HEK293T (cell line): ENCODE data around the gene SMAD6.

ENCODE experiments used
- CTCF ChIA-PET: fragments of 350-600 bp; formaldehyde crosslinking; extraction: SDS; loops from one replicate; lab custom pipeline; 2021; ENCODE audit warnings: antibody characterized with exemption, inconsistent platforms; lab: Yijun Ruan, JAX
- POLR2A ChIA-PET: fragments of 350-600 bp; formaldehyde crosslinking; extraction: SDS; loops from one replicate; lab custom pipeline; 2020; ENCODE audit warnings: antibody characterized with exemption, inconsistent platforms; lab: Yijun Ruan, JAX
- DNase-seq: peaks from one replicate; pipeline ENCODE4 v3.0.0; 2012; ENCODE audit warnings: mixed read lengths; ENCODE audit errors: extremely low spot score
- ARNT ChIP-seq: fragments of 450-650 bp; IDR thresholded peaks from 2 replicates; pipeline ENCODE4 v1.6.1; 2017; ENCODE audit warnings: mild to moderate bottlenecking
- BHLHE40 ChIP-seq: fragments of 450-650 bp; IDR thresholded peaks from 2 replicates; pipeline ENCODE4 v1.6.1; 2016; ENCODE audit warnings: mild to moderate bottlenecking, moderate library complexity, borderline replicate concordance
- CTBP1 ChIP-seq: fragments of 450-650 bp; IDR thresholded peaks from 2 replicates; pipeline ENCODE4 v1.6.1; 2016; ENCODE audit warnings: borderline replicate concordance
- ELF4 ChIP-seq: fragments of 450-650 bp; IDR thresholded peaks from 2 replicates; pipeline ENCODE4 v1.6.1; 2017; ENCODE audit warnings: antibody characterized with exemption
- FOXA1 ChIP-seq: fragments of 450-650 bp; IDR thresholded peaks from 2 replicates; pipeline ENCODE4 v1.6.1; 2016; ENCODE audit warnings: mild to moderate bottlenecking
- FOXK2 ChIP-seq: fragments of 450-650 bp; IDR thresholded peaks from 2 replicates; pipeline ENCODE4 v1.6.1; 2016; ENCODE audit warnings: mild to moderate bottlenecking
- FOXM1 ChIP-seq: fragments of 450-650 bp; IDR thresholded peaks from 2 replicates; pipeline ENCODE4 v1.6.1; 2017; ENCODE audit warnings: mild to moderate bottlenecking, borderline replicate concordance
- HDGF ChIP-seq: fragments of 450-650 bp; IDR thresholded peaks from 2 replicates; pipeline ENCODE4 v1.6.1; 2017; ENCODE audit warnings: antibody characterized with exemption, borderline replicate concordance
- L3MBTL2 ChIP-seq: fragments of 450-650 bp; conservative IDR thresholded peaks from 2 replicates; pipeline ENCODE4 v1.6.1; 2016; ENCODE audit warnings: mild to moderate bottlenecking
- LEF1 ChIP-seq: fragments of 450-650 bp; IDR thresholded peaks from 2 replicates; pipeline ENCODE4 v1.6.1; 2017; ENCODE audit warnings: mild to moderate bottlenecking, borderline replicate concordance
- NFRKB ChIP-seq: fragments of 450-650 bp; IDR thresholded peaks from 2 replicates; pipeline ENCODE4 v1.6.1; 2016; ENCODE audit warnings: mild to moderate bottlenecking, moderate library complexity
- SP1 ChIP-seq: fragments of 450-650 bp; IDR thresholded peaks from 2 replicates; pipeline ENCODE4 v1.6.1; 2017
- SUZ12 ChIP-seq: fragments of 450-650 bp; IDR thresholded peaks from 2 replicates; pipeline ENCODE4 v1.6.1; 2016; ENCODE audit warnings: mild to moderate bottlenecking
- TARDBP ChIP-seq: fragments of 450-650 bp; IDR thresholded peaks from 2 replicates; pipeline ENCODE4 v1.6.1; 2016
- ZNF384 ChIP-seq: fragments of 450-650 bp; IDR thresholded peaks from 2 replicates; pipeline ENCODE4 v1.6.1; 2016
- TF ChIP-seq, protein P1 (sequence below): fragments of 450-650 bp; IDR thresholded peaks from 2 replicates; pipeline ENCODE4 v1.6.1; 2016

SMAD6 gene

DNA sequence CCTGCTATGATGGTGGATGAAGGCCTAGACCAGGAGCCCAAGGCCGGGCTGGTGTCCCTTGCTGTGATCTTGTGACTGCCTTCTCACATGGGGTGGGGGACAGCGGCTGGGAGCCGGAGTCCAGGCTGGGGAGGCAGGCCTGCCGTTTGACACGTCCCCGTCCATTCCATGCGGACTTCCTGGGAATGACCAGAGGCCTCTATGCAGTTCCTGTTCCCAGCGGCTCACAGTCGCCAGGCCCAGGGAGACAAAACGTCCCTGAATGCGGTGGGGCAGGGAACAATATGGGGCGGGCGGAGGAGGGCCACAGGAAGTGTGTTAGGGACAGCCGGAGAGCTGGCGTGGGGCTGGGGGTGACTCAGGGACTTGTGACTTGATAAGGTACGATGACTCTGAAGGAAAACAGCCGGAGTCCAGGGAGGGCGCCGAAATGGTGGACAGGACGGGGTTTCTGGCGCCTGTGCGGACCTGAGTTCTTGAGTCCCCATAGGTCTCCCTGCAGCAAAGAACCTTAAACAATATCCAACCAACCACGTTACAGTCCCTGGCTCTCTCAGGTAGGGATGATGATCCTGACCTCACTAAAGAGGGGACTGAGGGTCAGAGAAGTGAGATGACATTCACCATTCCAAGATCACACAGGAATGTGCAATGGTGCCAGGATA, 40.5 kb upstream of the SMAD6 start:
- ChIA-PET CTCF (no interaction called here), POLR2A (no interaction called here)
- DNase-seq = no peak
- no peak for TF ChIP-seq HDGF
- TF ChIP-seq, protein P1, sequence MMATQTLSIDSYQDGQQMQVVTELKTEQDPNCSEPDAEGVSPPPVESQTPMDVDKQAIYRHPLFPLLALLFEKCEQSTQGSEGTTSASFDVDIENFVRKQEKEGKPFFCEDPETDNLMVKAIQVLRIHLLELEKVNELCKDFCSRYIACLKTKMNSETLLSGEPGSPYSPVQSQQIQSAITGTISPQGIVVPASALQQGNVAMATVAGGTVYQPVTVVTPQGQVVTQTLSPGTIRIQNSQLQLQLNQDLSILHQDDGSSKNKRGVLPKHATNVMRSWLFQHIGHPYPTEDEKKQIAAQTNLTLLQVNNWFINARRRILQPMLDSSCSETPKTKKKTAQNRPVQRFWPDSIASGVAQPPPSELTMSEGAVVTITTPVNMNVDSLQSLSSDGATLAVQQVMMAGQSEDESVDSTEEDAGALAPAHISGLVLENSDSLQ = no peak
- no peak for TF ChIP-seq TARDBP
- TF ChIP-seq FOXK2 = no peak
- no peak for TF ChIP-seq FOXA1
- TF ChIP-seq LEF1 = no peak
- no peak for TF ChIP-seq SP1
- TF ChIP-seq FOXM1 = no peak
- no peak for TF ChIP-seq L3MBTL2
- TF ChIP-seq BHLHE40 = no peak
- no peak for TF ChIP-seq ZNF384
- no peak for TF ChIP-seq CTBP1
- no peak for TF ChIP-seq SUZ12
- TF ChIP-seq NFRKB = no peak

DNA sequence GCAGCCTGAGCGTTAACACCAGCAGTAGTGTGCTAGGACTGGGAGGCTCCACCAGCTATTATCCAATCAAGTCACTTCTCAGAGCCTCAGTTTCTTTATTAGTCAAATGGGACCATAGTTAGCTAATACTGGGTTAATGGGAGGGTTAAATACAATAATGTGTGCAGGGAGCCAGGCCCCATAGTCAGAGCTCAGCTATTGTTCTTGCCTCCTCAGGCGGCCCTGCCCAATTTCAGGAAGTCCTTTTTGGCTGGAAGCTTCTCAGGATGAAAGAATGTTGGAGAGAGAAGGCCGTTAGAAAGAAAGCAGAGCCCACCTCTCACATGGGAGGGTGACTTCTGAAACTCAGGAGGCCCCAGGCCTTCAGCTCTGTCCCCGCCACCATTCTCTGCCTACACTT, 39.5 kb upstream of the SMAD6 start:
- POLR2A ChIA-PET = no interaction called here
- CTCF ChIA-PET = no interaction called here
- TF ChIP-seq SP1 (no peak), NFRKB (no peak), SUZ12 (no peak), ZNF384 (no peak), TARDBP (no peak), FOXK2 (no peak), LEF1 (no peak), HDGF (no peak), CTBP1 (no peak), FOXA1 (no peak), BHLHE40 (no peak)
- TF ChIP-seq, protein P1 = no peak
- DNase-seq = no peak

DNA sequence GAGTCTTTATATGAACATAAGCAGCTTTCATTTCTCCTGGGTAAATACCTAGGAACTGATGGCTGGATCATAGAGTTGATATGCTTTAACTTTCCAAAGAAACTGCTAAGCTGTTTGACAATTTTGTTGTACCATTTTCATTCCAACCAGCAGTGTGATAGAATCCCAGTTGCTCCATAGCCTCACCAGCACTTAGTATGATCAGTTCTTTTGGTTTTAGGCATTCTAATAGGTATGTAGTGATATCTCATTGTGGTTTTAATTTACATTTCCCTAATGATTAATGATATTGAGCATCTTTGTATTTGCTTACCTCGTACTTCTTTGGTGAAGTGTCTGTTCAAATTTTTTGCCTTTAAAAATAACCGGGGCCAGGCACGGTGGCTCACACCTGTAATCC, 38.4 kb upstream of the SMAD6 start:
- ChIA-PET POLR2A (no interaction called here), CTCF (no interaction called here)
- DNase-seq = no peak
- TF ChIP-seq LEF1 (no peak), FOXK2 (no peak), TARDBP (no peak), ARNT (no peak), FOXM1 (no peak), CTBP1 (no peak), HDGF (no peak), BHLHE40 (no peak)

DNA sequence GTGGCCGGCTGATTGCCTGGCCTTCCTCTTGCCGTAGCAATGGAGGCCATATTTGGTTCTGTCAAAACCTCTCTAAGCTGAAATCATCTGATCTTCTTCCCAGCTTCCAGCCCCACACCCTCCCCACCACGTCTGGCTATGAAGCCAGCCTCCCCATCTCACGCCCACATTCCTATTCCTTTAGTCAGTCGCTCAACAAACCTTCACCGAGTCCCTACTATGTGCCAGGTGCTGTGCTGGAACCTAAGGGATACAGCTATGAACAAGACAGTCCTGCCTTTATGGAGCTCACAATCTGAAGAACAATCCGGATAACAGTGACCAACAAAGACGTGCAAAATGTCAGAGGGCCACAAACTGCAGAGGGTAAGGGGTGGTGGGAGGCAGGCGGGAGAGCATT, 31.9 kb upstream of the SMAD6 start:
- TF ChIP-seq HDGF = no peak
- TF ChIP-seq FOXA1 = no peak
- TF ChIP-seq, protein P1 = no peak
- no peak for TF ChIP-seq L3MBTL2
- ChIA-PET POLR2A (interaction anchor here (1.3 kb wide), 1 partner anchor 27 kb away, joined by 3 read pairs; no protein-coding TSS in a partner anchor), CTCF (no interaction called here)
- DNase-seq = no peak

DNA sequence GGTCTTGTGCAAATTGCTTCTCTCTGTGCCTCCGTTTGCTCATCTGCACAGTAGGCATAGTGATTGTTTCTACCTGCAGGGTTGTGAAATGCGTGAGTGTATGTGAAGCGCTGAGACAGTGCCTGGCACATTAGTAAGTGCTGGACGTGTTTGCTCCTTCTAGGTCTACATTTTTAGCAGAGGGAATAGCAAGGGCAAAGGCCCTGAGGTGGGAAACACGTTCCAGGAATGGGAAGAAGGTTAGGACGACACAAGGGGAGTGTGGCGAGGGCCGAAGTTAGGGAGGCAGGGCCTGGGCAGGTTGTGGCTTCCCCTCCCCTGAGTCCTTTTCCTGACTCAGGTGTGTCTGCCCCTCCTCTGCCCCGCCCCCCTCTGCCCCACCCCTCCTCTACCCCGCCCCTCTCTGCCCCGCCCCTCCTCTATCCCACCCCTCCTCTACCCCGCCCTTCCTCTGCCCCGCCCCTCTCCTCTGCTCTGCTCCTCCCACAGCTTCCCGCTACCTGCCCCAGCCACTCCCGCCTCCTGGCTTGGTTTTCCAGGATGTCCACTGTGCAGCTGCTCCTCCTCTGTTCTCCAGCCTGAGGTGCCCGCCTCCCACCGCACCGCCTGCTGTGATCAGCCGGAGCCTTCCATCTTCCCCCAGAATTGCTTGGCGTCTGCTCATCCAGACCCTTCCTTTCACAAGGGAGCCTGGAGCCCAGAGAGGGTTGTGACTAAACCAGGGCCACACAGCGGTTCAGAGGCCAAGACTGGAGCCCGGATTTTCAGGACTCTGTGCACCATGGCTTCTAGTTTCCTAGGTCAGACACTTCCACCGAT, 31.1 kb upstream of the SMAD6 start:
- ChIA-PET CTCF (no interaction called here), POLR2A (interaction anchor here (1.3 kb wide), 1 partner anchor 26 kb away, joined by 3 read pairs; no protein-coding TSS in a partner anchor)
- DNase-seq = peak; percentile 82

DNA sequence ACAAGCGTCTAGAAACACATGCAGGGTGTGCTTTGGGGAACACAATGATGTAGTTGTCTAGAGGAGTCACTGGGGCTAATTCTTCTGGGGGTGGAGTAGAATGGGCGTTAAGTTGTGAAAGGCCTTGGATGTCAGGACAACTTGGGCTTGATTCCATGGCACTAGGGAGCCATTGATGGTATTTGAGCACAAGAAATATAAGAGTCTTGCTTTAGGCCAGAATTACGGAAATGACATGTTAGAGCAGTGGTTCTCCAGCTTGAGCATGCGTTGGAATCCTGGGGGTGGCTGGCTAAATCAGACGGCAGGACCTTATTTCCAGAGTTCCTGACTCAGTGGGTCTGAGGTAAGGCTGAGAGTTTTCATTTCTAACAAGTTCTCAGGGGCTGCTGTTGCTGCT, 29.2 kb upstream of the SMAD6 start:
- no peak for DNase-seq
- TF ChIP-seq SP1 = no peak
- no peak for TF ChIP-seq NFRKB
- no peak for TF ChIP-seq SUZ12
- TF ChIP-seq, protein P1 = no peak
- TF ChIP-seq FOXK2 = no peak
- TF ChIP-seq LEF1 = no peak
- no peak for TF ChIP-seq ARNT
- TF ChIP-seq HDGF = no peak
- no peak for TF ChIP-seq ZNF384
- no peak for TF ChIP-seq ELF4
- no peak for TF ChIP-seq CTBP1
- no peak for TF ChIP-seq L3MBTL2
- TF ChIP-seq BHLHE40 = no peak
- TF ChIP-seq FOXA1 = no peak
- no peak for TF ChIP-seq TARDBP
- no peak for TF ChIP-seq FOXM1
- ChIA-PET POLR2A (no interaction called here), CTCF (no interaction called here)

More for the DNA sequence above, 31.1 kb upstream of the SMAD6 start:
- no peak for TF ChIP-seq FOXK2
